GOT3 (cell line): ENCODE measurements around the gene KCNMA1.

Experiments
- DNase-seq: peaks from one replicate; lab custom pipeline; 2025; ENCODE audit warnings: mixed read lengths; lab: John Stamatoyannopoulos, UW

The KCNMA1 gene

GRCh38 chr10:77448226-77448625 is 189.4 kb downstream of the KCNMA1 start:
- DNase-seq: no peak

GRCh38 chr10:77446700-77447099 is 190.9 kb downstream of the KCNMA1 start:
- no peak for DNase-seq

- DNase-seq: no peak
Observed at GRCh38 chr10:77445547-77445946, 192.1 kb downstream of the KCNMA1 start.

- no peak for DNase-seq
Observed at GRCh38 chr10:77444041-77444440, 193.6 kb downstream of the KCNMA1 start.

GRCh38 chr10:77442699-77443189 is 194.9 kb downstream of the KCNMA1 start:
- DNase-seq: no peak

- DNase-seq: no peak
Observed at GRCh38 chr10:77441353-77442166, 196.0 kb downstream of the KCNMA1 start.

GRCh38 chr10:77436257-77436975 is 201.2 kb downstream of the KCNMA1 start:
- DNase-seq: no peak

- no peak for DNase-seq
Observed at GRCh38 chr10:77433546-77433945, 204.1 kb downstream of the KCNMA1 start.

GRCh38 chr10:77431980-77432797 is 205.4 kb downstream of the KCNMA1 start:
- no peak for DNase-seq

- DNase-seq: no peak
Observed at GRCh38 chr10:77431209-77431611, 206.4 kb downstream of the KCNMA1 start.

- no peak for DNase-seq
Observed at GRCh38 chr10:77430530-77430929, 207.1 kb downstream of the KCNMA1 start.

- DNase-seq: no peak
Observed at GRCh38 chr10:77428691-77429395, 208.8 kb downstream of the KCNMA1 start.

- DNase-seq: no peak
Observed at GRCh38 chr10:77424257-77424656, 213.4 kb downstream of the KCNMA1 start.

- DNase-seq: no peak
Observed at GRCh38 chr10:77422491-77423338, 214.9 kb downstream of the KCNMA1 start.

- no peak for DNase-seq
Observed at GRCh38 chr10:77421591-77421990, 216.0 kb downstream of the KCNMA1 start.

- DNase-seq: no peak
Observed at GRCh38 chr10:77420947-77421523, 216.6 kb downstream of the KCNMA1 start.

- DNase-seq: no peak
Observed at GRCh38 chr10:77419979-77420378, 217.6 kb downstream of the KCNMA1 start.

- DNase-seq: no peak
Observed at GRCh38 chr10:77419056-77419455, 218.6 kb downstream of the KCNMA1 start.

GRCh38 chr10:77417806-77418640 is 219.6 kb downstream of the KCNMA1 start:
- no peak for DNase-seq
